DMS53 treated with DMSO at 0.1 percent for 48 hours (cell line): ENCODE results near the gene RAI14.

Source experiments
- DNase-seq: peaks from one replicate; lab custom pipeline; 2025; ENCODE audit not compliant: unreplicated experiment; lab: John Stamatoyannopoulos, UW

RAI14 gene

DNA sequence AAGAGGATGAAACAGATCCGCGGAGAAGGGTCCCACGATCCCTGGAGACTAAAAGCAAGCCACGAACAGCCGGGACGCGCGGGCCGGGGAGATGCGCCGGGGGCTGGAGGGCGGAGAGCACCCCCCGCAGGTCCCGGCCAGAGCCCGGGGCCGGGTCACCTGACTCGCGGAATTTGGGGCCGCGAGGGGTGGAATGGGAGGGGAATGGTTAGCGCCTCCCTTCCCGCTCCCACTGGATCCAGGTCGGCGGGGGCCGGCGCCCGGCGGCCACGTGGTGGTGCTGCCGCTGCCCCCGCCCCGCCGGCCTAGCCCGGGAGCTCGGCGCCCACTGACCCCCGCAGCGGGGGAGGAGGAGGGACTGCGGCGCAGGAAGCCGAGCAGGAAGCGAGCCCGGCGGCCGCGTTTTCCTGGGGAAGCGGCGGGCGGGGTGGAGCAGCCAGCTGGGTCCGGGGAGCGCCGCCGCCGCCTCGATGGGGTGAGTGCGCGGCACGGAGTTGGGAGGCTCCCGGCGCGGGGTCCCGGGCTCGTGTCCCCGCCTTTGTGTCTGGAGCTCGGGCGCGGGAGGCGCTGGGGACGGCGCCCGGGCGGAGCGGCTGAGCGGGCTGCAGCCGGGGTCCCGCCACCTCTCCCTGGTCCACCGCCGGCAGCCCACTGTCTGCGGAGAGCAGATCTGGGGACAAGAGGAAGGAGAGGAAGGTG lies at the start of gene RAI14:
RAI14 (plus strand) TSS at position 328 of the 699 bp plus-strand sequence. CDS start 30,592 bp downstream, outside the sequence.
- DNase-seq = peak; percentile 20

DNA sequence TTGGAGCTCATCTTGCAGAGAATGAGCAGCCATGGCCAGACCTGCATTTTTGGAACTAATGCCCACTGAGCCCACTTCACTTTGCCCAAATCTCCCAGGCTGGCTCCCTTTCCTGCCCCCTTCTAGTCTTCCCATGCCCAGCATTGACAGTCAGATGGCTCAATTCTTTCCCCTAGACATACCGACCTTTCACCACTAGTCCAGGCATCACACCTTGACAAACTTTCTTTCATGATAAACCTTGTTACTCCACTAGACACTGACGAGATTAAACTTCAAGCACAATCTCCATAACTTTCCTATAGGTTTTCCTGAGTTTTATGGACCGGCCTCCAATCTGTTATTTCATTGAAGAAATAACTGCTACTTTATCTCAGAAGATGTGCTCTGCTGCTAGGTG lies 47.8 kb upstream of the RAI14 start:
- DNase-seq = no peak

DNA sequence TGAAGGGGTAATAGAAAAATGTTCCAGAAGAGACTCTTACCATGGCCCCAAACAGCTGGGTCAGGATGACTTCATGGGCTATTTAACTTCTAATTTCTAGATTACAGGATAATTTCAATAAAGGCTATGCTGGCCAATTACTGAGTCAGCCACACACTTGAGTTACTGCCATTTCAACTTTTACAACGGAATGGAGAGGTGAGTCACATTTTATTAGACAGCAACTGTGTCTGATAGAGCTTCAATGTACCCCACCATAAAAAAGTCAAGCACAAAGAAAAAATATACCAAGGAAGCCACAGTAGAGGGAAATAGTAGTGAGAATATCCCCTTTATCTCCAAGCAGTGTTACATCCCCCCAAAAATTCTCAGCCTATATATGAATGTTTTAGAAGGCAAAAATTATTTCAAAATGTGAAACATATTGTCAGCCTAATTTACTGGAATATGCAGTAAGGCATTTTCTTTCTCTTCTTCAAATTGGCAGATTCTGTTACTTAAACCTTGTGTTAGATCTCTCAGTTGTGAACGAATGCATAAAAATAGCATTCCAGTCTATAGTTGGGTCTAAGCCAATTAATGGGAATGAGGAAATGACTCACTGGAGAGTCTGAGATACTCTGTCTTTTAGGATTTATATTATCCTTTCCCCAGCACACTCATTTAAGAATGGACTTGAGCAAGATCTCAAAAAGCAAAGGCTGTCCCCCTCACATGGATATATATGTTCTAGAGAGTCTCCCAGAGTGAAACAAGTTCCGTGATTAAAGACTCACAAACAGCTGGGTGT lies 47.1 kb upstream of the RAI14 start:
- peak; percentile 11 for DNase-seq

DNA sequence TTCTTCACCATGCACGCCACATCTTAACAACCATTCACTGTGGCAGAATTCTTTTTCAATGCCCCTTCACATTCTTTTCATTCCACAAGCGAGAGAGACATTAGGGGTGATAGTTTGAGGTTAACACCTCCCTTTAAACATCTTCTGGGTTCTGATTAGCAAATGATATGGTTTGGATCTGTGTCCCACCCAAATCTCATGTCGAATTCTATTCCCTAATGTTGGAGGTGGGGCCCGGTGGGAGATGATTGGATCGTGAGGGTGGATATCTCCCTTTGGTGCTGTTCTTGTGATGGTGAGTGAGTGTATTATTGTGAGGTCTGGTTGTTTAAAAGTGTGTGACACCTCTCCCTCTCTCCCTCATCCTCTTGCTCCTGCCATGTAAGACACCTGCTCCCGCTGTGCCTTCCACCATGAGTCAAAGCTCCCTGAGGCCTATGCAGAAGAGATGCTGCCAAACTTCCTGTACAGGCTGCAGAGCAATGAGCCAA lies 46.1 kb upstream of the RAI14 start:
- no peak for DNase-seq

DNA sequence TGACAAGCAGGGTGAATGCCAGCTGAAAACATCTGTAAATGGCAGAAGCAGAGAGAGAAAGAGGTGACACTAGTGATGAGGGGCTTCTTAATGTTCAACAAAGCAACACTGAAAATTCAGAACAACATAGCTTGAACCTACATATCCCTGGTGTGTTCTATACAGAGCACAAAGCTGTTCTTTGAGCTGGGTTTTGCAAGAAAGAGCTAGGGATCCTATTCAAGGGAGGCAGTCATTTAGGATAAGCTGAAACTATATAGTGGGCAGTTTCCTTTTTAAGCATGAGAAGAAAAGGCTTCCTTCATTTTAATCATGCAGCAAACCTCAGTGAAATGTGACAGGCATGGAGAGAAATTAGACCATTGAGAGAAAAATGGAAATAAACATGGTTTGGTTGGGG lies 45.6 kb upstream of the RAI14 start:
- no peak for DNase-seq

DNA sequence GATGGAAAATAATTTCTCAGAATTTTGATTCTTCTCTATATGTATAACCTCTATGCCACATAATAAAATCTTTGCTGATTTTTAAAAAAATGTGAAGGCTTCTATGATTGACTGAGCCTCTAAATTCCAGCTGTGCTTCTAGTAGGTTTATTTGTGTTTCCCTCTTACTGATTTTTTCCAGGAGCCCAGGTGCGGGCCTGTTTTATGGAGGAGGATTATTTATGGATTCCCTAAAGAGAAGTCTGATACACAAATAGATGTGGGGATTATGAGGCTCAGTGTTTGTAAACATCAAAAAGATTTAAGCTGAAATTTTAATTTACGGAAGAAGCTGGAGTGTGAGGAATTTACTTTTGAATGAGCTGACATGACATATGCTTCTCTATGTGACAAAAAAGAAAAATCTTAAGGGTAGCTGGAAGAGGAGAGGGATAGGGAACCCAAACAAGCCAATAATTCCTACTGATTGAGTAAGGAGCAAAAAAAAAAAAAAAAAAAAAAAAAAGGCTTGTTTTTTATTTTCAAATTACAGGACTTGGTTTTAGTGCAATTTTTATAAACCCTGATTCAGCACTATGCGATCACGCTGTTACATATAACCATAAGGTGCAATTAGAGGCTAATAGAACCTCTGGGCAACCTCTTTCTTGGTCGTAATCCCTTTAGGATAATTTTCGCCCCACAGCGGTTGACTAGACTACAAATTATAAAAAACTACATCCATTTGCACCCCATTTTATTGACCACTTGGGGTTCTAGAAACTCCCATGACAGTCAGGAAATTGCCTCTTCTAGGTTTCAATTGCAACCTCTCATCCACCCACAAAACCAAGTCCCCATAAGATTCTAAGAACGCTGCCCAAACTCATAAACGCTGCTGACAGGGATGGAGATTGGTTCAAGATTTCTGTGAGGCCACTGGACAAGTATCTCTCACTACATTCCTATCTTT lies 44.4 kb upstream of the RAI14 start:
- DNase-seq = no peak

DNA sequence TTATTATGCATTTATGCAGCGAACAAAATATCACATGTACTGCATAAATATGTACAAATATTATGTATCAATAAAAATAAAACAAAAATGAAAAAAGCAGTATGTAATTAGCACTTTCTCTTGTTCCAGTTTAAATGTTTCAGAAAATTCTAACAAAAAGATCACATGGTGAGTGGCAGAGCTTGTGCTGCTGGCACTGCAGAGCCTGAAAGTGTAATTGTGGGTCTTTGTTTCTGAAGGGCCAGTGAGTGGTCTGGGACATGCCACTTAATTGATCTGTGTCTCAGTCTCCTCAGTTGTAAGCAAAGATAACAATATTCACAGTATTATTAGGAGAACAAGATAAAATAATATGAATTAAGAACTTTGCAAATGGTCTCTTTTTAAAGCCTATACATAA lies 39.5 kb upstream of the RAI14 start:
- no peak for DNase-seq

DNA sequence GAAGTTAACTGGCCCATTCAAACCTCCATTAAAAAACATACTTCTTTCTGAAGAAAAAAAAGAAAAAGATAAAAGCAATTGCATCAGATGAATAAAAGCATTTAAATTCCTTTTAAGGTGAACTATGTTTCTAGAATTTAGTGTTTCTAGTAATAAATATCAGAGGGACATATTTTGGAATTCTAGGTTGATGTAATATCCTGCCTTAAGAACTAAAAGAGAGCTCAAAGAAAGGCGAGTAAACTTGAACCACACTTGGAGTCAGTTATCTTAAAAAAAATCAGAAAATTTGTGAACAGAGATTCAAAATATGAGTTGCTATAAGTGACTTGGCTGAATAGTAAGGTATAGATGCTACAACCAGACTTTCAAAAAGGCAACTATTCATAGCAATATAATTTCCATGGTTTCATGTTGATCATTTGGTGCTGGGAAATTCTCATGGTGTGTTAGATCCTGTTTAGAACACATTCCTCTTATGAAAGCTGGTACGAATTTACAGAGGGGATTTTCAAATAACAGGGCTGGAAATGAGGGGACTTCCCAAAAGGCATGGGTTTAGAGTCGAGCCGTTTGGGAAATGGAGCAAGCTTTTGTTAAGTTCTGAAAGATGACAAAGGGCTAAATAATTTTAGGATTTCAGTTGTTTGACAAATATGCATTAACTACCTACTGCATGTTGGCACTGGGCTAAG lies 37.6 kb upstream of the RAI14 start:
- no peak for DNase-seq

DNA sequence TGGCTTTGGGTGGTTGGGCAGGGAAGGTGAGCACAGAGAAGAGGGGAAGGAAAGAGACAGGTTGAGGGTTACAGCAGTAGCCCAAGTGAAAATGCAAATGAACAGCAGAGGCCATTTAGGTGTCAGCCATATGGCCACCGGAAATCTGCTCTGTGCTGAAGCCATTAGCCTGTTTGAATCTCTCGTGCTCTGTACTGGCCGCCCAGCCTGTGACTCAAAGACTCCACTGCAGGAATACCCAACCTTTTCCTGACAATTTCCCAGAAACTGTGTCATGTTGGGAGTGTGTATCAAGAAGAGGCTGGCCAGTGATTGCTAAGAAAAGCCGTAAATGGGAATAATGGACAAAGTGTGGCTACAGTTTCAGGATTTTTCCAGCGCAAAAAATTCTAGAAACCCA lies 35.9 kb upstream of the RAI14 start:
- no peak for DNase-seq

DNA sequence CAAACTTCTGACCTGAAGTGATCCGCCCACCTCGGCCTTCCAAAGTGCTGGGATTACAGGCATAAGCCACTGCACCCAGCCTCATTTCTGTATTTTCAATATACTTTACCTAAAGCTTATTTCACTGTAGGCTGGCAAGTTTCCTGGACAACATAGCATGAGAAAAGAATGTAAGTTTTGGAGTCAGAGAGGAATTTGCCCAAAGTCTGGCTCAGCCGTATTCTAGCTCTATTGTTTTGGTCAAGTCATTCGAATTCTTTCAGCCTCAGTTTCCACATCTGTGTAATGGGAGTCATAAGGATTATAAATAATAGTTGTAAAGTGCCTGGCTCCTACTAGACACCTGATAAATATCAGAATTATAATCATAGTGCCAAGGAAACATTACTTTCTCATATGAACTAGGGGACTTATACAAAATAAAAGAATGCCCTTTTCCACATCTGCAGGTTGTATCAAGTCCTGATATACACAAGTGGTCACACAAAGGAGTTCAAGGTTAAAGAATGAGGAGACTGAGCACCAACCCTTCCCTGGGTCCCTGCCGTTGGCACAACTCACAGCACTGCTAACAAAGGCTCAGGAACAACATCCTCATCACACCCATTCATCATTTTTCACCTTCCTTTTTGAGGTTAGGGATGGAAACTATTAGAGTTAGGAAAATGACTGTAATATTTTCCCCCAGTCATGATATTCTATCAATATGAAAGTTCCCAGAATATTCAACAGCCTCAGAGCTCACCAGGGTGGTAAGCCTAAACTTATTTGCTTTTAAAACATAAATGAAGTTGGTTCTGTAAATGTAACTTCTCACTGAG lies 34.6 kb upstream of the RAI14 start:
- no peak for DNase-seq

DNA sequence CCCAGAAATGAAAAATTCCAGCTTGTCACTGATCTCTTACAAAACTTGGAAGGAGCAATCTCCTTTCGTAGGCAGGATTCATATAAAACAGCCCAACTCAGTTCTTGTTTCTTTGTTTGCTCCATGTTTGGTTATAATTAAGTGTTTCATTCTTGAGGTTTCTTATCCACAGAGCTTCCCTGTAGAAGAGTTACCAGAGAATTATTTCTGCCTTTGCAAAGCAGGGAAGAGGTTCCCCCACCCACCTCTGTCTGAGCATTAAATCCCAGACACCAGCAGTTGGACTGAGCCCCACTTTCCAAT lies 34.1 kb upstream of the RAI14 start:
- DNase-seq = no peak

DNA sequence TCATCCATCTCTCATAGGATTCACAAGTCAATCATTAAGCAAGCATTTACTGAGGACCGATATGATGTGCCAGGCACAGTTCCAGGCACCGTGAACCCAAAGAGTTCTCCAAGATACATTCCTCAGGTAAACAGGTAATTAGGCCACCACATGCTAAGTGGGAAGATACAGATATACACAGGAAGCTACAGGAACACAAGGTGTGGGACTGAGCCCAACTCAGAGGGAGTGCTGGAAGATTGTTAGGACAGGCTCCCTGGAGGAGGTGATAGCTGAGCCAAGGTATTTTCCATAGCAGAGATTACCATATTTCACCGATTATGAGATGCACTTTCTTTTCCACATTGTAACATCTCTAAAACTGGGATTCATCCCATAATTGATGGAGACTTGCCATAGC lies 31.4 kb upstream of the RAI14 start:
- no peak for DNase-seq

DNA sequence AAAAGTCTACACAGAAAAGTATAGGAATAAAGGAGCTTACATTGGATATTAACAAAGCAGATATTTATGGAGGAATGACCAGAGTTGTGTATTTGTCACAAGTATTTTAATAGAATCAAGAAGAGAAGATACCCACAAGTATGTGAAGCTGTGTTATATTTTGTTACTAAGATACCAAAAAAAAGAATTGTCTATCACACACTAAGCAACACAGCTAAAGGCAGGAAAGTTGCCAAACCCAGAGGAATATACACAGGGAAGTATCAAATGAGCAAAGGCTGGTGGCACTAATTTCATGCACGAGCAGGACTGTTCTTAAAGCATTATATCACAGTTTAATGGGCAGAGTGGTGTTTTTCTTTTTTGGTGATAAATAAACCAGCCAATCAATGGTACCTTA lies 30.9 kb upstream of the RAI14 start:
- no peak for DNase-seq

DNA sequence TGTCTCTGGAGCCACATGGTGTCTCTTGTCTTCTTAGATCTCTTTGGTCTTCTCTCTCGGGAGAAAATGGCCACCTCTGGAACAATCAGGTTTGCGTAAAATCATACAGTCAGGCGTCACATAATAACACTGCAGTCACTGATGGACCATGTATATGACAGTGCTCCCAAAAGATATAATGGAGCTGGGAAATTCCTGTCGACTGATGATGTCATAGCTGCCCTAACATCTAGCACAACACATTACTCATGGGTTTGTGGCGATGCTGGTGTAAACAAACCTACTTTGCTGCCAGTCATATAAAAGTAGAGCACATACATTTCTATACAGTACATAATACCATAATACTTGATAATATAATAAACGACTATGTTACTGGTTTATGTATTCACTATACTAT lies 30.1 kb upstream of the RAI14 start:
- DNase-seq = no peak

DNA sequence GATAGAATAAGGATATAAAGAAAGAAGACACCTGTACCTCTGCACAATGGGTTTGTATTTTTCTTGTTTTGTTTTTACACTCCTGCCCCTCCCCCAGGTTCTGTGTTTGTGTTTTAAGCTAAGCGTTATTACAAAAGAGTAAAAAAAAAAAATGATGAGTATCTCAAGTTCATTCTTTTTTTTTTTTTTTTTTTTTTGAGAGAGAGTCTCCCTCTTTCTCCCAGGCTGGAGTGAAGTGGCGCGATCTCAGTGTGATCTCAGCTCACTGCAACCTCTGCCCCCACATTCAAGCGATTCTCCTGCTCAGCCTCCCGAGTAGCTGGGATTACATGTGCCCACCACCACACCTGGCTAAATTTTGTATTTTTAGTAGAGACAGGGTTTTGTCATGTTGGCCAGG lies 29.4 kb upstream of the RAI14 start:
- no peak for DNase-seq

DNA sequence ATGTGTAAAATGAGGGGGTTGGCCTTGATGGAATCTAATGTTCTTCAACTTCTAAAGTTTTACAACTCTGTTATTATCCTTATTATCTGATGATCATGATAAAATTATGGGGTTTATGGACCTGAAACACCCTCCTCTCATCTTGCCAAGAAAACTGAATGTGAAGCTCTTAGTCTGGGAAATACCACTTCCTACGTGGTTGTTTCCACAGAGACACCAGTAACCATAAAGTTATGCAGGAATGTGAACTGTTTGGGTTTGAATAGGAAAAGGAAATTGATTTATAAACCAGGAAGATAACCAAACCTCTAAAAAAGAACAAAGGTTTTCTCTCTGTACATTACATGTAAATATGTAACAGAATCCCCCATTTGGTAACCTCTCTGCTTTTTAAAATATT lies 28.3 kb upstream of the RAI14 start:
- no peak for DNase-seq

DNA sequence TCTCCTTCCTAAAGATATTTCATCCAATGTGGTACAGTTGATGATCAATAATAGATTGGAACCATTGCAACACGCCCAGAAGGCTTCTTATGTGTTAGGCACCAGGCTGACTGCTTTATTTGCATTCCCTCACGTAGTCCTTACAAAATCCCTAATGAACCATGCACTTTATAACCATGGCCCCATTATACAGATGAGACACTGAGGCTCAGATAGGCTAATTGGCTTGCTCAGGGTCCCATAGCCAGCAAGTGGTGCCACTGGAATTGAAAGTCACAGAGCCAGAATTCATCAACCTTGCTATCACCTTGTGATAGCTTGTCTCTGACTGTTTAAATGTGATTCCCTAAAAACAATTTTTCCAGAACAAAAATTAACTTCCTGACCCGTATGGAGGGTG lies 27.8 kb upstream of the RAI14 start:
- DNase-seq = no peak

DNA sequence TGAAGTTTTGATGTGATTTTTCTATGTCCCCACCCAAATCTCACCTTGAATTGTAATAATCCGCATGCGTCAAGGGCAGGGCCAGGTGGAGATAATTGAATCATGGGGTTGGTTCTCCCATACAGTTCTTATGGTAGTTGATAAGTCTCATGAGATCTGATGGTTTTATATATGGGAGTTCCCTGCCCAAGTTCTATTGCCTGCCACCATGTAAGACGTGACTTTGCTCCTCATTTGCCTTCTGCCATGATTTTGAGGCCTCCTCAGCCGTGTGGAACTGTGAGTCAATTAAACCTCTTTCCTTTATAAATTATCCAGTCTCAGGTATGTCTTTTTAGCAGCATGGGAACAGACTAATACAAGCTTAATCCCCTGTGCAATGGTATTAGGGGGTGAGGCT lies 25.5 kb upstream of the RAI14 start:
- no peak for DNase-seq

DNA sequence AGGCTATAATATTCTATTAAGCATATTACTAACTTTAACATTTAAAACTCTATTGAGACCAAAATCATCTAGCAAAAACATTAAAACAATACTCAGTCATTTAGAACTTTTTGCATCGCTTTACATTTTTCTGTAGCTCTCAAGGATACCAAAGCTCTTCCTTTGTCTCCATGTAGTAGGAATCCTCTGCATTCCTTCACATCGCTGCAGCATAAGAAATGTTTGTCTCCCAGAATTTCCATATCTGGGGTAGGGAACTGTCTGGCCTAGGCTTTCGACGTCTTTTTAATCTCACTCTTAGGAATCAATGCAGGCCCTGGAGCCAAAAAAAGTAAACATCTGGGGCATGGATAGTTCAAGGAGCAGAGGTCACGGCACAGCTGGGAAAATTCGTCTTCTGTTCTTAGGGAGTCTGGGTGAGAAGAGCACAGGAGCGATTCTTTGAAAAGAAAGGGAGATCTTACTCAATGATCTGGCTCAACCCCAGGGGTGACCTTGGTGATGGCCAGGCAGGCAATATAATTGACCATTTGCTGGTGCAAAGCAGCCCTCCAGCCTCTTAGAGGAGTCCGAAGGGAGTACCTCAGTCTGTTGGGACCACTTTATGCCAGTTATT lies 23.2 kb upstream of the RAI14 start:
- no peak for DNase-seq
